Caki2 (cell line): ENCODE results near the gene SGCG. TPM values are rescaled to one million over a fixed set of nuclear protein-coding genes. Genes with fewer than 3 reads are reported as not detected.

ENCODE experiments used
- DNase-seq: peaks from one replicate; pipeline ENCODE4 v3.0.0-alpha.2; 2015; ENCODE audit warnings: low read depth
- in situ Hi-C: cut with HindIII; loops from 2 replicates; pipeline ENCODE4 v1.10.0; 2016; ENCODE audit warnings: low sequenced_read_pairs, low pct_unique_long_range_greater_than_20kb, mixed read lengths
- total RNA-seq: library from RNA; depleted of rRNA; stranded (reverse); fragments of >200 nt; shearing (Covaris generic); gene quantifications from 2 replicates; pipeline ENCODE4 v1.2.3, GENCODE V29; 2014; ENCODE audit warnings: low replicate concordance

SGCG gene
- total RNA-seq, 1 experiment from 2014 or later: not detected

GRCh38 chr13:23359882-23360281 lies 179.1 kb downstream of the SGCG start:
- in situ Hi-C loops: no loop called here
- no peak for DNase-seq

- in situ Hi-C loops: no loop called here
- no peak for DNase-seq
These were observed 184.9 kb downstream of the SGCG start for GRCh38 chr13:23365652-23366051.

DNA sequence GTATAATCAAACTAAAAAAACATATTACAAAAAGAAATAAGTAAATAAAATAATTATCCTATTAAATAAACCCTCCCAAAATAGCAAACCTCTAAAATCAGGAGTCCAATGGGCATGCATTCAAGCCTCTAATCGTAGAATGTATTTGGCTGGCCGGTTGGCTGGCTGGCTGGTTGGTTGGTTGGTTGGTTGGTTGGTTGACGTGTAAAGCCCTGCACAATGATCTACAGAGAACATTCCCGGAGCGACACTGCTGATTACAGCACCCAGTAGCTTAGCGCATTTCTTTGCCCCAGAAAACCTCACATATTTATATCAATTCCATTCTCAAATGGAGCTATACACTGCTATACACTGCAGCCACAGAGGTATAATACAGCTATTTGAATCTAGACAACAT lies 187.1 kb downstream of the SGCG start:
- in situ Hi-C loops: no loop called here
- no peak for DNase-seq

DNA sequence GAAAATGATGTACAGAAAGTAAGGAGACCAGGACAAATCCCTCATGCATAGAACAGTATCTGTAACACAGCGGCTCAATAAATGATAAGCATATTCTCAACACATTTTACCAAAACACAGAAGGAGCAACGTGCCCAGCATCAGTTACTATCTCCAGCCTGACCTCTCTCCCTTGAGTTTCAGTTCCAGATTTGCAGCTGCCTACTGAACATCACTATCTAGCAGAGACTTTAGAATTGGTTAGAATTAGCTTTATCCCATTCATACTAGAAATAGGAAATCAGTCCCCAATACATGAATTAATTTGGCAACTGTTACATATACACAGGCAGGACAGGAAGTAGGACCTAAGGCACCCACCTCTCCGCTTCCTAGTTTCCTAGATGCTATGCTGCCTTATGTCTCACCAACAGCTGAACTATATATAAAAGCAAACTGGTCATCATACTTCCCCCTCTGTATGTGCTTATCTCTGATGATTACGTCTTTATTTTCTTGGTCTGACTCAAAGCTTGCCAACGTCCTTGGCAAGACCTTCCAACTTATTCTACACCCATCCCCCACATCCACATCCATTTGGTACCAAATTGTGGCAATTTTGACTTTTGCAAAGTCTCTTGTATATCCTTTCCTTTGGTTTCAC lies 191.6 kb downstream of the SGCG start:
- no peak for DNase-seq
- in situ Hi-C loops: no loop called here
